Osteocyte (in vitro differentiated cells): ENCODE data around the gene ARPC4. TPM values are rescaled to one million over a fixed set of nuclear protein-coding genes. Genes with fewer than 3 reads are reported as not detected.

Source experiments
- DNase-seq: peaks from one replicate; pipeline ENCODE4 v3.0.0; 2021; ENCODE audit warnings: mixed read lengths; ENCODE audit not compliant: unreplicated experiment; ENCODE audit errors: extremely low spot score
- H3K27ac Mint-ChIP-seq: one replicate; pipeline ENCODE4 v1.8.0; 2021; ENCODE audit warnings: mild to moderate bottlenecking, mixed read lengths; ENCODE audit not compliant: unreplicated experiment
- H3K27me3 Mint-ChIP-seq: one replicate; pipeline ENCODE4 v1.8.0; 2021; ENCODE audit warnings: mixed read lengths; ENCODE audit not compliant: unreplicated experiment
- H3K36me3 Mint-ChIP-seq: one replicate; pipeline ENCODE4 v1.8.0; 2021; ENCODE audit warnings: mixed read lengths; ENCODE audit not compliant: unreplicated experiment
- H3K4me1 Mint-ChIP-seq: one replicate; pipeline ENCODE4 v1.8.0; 2021; ENCODE audit warnings: mixed read lengths; ENCODE audit not compliant: unreplicated experiment
- H3K4me3 Mint-ChIP-seq: one replicate; pipeline ENCODE4 v1.8.0; 2021; ENCODE audit warnings: mild to moderate bottlenecking, moderate library complexity, mixed read lengths; ENCODE audit not compliant: unreplicated experiment
- H3K9me3 Mint-ChIP-seq: one replicate; pipeline ENCODE4 v1.8.0; 2021; ENCODE audit warnings: mixed read lengths; ENCODE audit not compliant: unreplicated experiment
- total RNA-seq: library from RNA; stranded (reverse); gene quantifications from 2 replicates; pipeline ENCODE4 v1.2.1, GENCODE V29; 2021
- TF ChIP-seq, protein P1 (sequence below): fragments of 200-600 bp; sonication (generic); IDR thresholded peaks from 2 replicates; pipeline ENCODE4 v1.5.0; 2021; ENCODE audit warnings: antibody characterized with exemption, mild to moderate bottlenecking, moderate library complexity

ARPC4 gene
- total RNA-seq, 1 donor from 2014 or later, result 140 TPM

DNA sequence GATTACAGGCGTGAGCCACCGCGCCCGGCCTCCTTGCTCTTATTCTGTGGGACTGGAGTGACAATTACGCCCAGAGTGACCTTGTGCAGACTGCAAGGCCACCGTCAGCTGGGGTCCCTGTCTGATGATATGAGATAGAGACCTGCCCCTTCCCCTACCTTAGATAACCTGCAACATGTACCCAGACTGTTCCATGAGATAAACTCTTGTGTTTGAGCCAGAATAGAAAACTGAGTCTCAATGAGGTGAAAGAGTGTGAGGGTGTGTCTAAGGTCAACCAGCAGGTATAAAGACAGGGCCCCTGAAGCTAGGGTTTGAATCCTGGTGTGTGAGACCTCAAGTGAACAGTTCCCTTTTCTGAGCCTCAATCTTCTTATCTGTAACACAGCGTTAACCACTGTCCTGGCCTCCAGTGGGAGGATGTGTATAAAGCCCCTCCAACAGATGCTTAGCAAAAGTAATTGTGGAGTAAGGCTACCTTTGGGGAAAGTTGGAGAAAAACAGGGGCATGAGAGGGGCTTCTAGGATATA lies 6.6 kb upstream of the ARPC4 start:
- Mint-ChIP-seq H3K27ac (peak overlapping the region; percentile 31), H3K9me3 (no peaks in the 10 kb centered on the region), H3K36me3 (peaks cover 49% of the 10 kb centered on the region), H3K4me3 (no peak overlapping the region), H3K27me3 (no peaks in the 10 kb centered on the region), H3K4me1 (peaks cover 8% of the 10 kb centered on the region)
- TF ChIP-seq, protein P1, sequence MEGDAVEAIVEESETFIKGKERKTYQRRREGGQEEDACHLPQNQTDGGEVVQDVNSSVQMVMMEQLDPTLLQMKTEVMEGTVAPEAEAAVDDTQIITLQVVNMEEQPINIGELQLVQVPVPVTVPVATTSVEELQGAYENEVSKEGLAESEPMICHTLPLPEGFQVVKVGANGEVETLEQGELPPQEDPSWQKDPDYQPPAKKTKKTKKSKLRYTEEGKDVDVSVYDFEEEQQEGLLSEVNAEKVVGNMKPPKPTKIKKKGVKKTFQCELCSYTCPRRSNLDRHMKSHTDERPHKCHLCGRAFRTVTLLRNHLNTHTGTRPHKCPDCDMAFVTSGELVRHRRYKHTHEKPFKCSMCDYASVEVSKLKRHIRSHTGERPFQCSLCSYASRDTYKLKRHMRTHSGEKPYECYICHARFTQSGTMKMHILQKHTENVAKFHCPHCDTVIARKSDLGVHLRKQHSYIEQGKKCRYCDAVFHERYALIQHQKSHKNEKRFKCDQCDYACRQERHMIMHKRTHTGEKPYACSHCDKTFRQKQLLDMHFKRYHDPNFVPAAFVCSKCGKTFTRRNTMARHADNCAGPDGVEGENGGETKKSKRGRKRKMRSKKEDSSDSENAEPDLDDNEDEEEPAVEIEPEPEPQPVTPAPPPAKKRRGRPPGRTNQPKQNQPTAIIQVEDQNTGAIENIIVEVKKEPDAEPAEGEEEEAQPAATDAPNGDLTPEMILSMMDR, result no peak
- no peak for DNase-seq

DNA sequence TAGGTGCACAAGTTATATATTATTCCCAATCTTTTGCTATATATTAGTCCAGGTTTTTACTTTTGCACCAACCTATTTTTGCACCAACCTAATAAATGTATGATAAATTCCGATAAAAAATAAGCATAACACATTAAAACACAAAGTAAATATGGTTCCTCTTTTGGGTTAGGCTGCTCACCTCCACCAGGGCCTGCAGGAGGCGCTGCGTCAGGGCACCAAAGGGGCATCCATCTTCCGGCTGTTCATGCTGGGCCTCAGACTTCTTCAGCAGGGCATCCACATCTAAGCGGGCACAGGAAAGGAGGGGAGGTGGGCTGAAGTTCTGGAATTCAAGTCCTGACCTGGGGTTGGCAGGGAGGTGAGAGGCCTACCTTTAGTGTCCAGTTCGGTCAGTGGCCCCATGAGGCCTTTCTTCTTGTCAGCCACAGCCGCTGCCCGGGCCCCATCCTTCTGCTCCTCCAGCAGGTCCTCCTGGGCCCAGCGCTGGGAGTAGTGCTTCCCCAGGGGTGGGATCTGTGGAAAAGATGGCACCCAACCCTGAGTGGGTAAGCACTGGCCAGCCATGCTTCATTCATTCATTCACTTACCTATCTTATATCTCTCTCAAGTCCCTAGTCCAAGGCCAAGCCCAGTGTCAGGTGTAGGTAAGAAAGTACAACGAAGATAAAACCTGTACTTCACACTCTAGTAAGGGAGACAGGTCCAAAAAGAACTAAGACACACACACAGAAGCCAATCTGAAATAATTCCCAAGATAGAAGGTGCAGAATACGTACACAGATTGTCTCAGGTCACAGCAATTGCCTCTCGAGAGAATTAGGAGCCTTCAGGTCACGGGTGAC lies 5.8 kb upstream of the ARPC4 start:
- H3K4me3 Mint-ChIP-seq, result no peak overlapping the region

DNA sequence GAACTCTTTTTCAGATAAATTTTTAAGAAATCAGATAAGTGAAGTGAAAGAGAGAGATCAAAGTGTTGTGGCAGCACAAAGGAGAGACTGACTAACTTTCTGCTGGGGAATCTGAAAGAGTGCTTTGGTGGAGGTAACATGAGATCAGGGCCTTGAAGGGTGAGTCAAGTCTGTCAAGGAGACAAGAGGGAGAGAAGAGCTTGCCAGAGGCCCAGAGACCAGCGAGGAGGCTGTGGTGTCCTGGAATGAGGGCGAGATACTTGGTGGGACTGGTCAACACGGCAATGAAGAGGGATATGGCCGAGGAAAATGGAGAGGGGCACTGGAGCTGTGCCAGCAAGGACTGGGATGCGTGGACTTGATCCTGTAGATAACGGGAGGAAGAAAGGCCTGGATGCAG lies 5.2 kb upstream of the ARPC4 start:
- Mint-ChIP-seq H3K4me1 (peaks cover 14% of the 10 kb centered on the region), H3K4me3 (no peak overlapping the region), H3K9me3 (no peaks in the 10 kb centered on the region), H3K27me3 (no peaks in the 10 kb centered on the region), H3K36me3 (peaks cover 44% of the 10 kb centered on the region), H3K27ac (no peak overlapping the region)
- TF ChIP-seq, protein P1, result no peak
- no peak for DNase-seq

More for the DNA sequence above, 5.8 kb upstream of the ARPC4 start:
- Mint-ChIP-seq H3K4me1 (peaks cover 13% of the 10 kb centered on the region), H3K36me3 (peaks cover 48% of the 10 kb centered on the region), H3K27ac (no peak overlapping the region), H3K9me3 (no peaks in the 10 kb centered on the region), H3K27me3 (no peaks in the 10 kb centered on the region)
- TF ChIP-seq, protein P1, result peak; percentile 57
- no peak for DNase-seq

DNA sequence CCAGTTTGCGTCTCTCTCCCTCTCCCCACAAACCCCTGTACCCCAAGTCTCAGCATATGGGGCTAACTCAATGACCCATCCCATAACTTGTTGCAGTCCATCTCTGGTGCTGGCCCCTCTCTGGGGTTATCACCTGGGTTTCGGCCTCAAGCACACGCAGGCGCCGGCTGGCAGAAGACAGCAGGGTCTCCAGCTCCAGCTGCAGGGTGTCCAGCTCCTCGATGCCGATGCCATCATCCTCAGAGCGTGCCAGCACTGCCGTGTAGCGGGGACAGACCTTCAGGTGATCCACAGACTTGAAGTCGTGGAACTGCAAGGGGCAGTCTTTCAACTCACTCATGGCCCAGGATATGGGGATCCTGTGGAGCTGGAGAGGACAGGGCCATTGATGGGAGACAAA lies 1.8 kb upstream of the ARPC4 start:
- Mint-ChIP-seq H3K4me3 (peak overlapping the region; percentile 95), H3K27me3 (no peaks in the 10 kb centered on the region), H3K36me3 (peaks cover 35% of the 10 kb centered on the region), H3K9me3 (no peaks in the 10 kb centered on the region), H3K27ac (peak overlapping the region; percentile 100), H3K4me1 (peaks cover 28% of the 10 kb centered on the region)
- DNase-seq, result no peak
- TF ChIP-seq, protein P1, result no peak

DNA sequence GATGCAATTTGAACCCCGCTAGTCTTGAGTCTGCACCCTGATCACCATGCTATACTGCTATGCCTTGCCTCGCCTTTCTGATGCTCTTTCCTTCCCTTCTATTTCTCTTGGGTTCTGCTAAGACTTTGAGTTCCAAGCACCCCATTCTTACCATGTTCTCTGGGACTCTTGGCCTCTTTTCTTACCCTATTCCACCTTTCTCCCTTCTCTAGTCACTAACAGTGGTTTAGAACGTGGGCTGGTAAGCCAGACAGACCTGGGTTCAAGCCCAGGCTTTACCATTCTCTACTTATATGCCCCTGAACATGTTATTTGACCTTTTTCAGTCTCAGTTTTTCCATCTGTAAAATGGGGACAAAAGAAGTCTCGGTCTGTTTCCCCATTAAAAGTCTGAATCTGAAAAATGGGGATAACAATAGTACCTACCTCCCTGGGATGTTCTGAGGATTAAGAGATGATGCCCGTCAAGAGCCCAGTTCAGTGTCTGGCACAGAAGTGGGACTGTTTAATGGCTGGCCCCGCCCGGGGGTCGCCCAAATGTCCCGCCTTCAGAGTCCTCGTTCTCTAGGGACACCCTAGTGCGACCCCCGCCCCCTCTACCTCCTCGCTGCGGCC lies 985 bp upstream of the ARPC4 start:
- Mint-ChIP-seq H3K27ac (peak overlapping the region; percentile 100), H3K27me3 (no peaks in the 10 kb centered on the region), H3K9me3 (no peaks in the 10 kb centered on the region)

More for the DNA sequence above, 985 bp upstream of the ARPC4 start:
- Mint-ChIP-seq H3K36me3 (peaks cover 29% of the 10 kb centered on the region), H3K4me1 (peaks cover 28% of the 10 kb centered on the region), H3K4me3 (peak overlapping the region; percentile 95)
- DNase-seq, result no peak
- TF ChIP-seq, protein P1, result no peak
